Breast epithelium (tissue), 4 donors: ENCODE measurements around the gene ZNF664. TPM values are rescaled to one million over a fixed set of nuclear protein-coding genes. Genes with fewer than 3 reads are reported as not detected.

ENCODE experiments used
- DNase-seq, 2 donors: peaks; one replicate each; pipeline ENCODE4 v3.0.0-alpha.2; 2019; ENCODE audit warnings: low spot score in 2 of 2
- H3K27ac ChIP-seq, 2 donors: fragments of 200-600 bp; sonication (generic) in 1 of 2; one replicate each; pipeline ENCODE4 v1.5.1; 2016 to 2019; ENCODE audit warnings: mild to moderate bottlenecking in 1 of 2
- H3K27me3 ChIP-seq, 2 donors: fragments of 200-600 bp; sonication (generic) in 1 of 2; one replicate each; pipeline versions ENCODE4 v1.5.1 to v1.6.0; 2017 to 2019; ENCODE audit warnings: control low read depth in 1 of 2, mild to moderate bottlenecking in 1 of 2
- H3K36me3 ChIP-seq: fragments of 200-600 bp; one replicate; pipeline ENCODE4 v1.5.1; 2019
- H3K4me1 ChIP-seq, 2 donors: fragments of 200-600 bp; sonication (generic); one replicate each; pipeline ENCODE4 v1.5.1; 2016 to 2019; ENCODE audit warnings: control low read depth in 1 of 2
- H3K4me3 ChIP-seq, 3 donors: fragments of 200-600 bp; sonication (generic); 1 replicate in 2 of 3; 2 replicates in 1 of 3; pipeline ENCODE4 v1.5.1; 2016 to 2019; ENCODE audit warnings: mild to moderate bottlenecking in 3 of 3, moderate library complexity in 2 of 3
- H3K9me3 ChIP-seq, 2 donors: fragments of 200-600 bp; sonication (generic) in 1 of 2; one replicate each; pipeline ENCODE4 v1.5.1; 2016 to 2019; ENCODE audit warnings: control low read depth in 1 of 2
- POLR2A ChIP-seq: fragments of 450-650 bp; IDR thresholded peaks from one replicate; pipeline ENCODE4 v1.6.1; 2016; ENCODE audit warnings: antibody characterized with exemption, mild to moderate bottlenecking, moderate library complexity
- POLR2AphosphoS5 ChIP-seq, 3 donors: sonication (generic); formaldehyde crosslinking; IDR thresholded peaks; one replicate each; pipeline ENCODE4 v1.6.1; 2017; ENCODE audit warnings: antibody characterized with exemption in 3 of 3
- intact Hi-C: fragments of 100-400 bp; cut with DNase I; formaldehyde crosslinking; loops from one replicate; pipeline ENCODE4 v1.15.1; 2023; ENCODE audit warnings: low total_unique reads
- total RNA-seq, 3 donors: library from RNA; depleted of rRNA; stranded (reverse); fragments of >200 nt; gene quantifications; one replicate each; pipeline ENCODE4 v1.1.0, GENCODE V29; 2016
- TF ChIP-seq, protein P1 (sequence below), 3 donors: fragments of 450-650 bp; IDR thresholded peaks; one replicate each; pipeline ENCODE4 v1.5.1; 2016 to 2017; ENCODE audit warnings: antibody characterized with exemption in 3 of 3, mild to moderate bottlenecking in 3 of 3, moderate library complexity in 3 of 3

ZNF664 gene
- total RNA-seq, 3 donors from 2014 or later = 78.3 to 113 (median 97.8) TPM

DNA sequence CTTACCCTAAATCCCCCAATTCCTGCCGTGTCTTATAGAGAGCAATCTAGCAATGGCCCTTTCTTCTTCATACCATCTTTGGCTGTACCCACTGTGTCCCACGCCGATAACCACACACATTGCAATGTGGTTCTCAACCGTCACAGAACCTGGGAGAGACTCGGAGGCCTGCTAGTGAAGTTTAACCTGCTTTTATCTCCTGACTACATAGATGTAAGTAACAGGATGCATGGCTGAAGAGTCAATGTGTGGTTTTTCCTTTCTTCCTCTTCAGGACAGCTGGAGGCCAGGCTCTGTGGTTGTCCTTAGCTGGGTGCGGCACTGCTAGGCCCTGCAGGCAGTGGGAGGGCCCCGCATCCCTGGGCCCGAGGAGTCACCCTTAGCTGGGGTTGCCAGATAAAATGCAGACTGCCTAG lies 51.3 kb downstream of the ZNF664 start:
- TF ChIP-seq POLR2A (no peak), POLR2AphosphoS5 (IDR thresholded peaks at IDR 0.05) (no peak)
- DNase-seq = no peak
- H3K27ac ChIP-seq = no peak overlapping the region
- H3K4me3 ChIP-seq = no peak overlapping the region
- no peaks in the 10 kb centered on the region for H3K27me3 ChIP-seq
- H3K9me3 ChIP-seq = no peaks in the 10 kb centered on the region
- H3K36me3 ChIP-seq = no peaks in the 10 kb centered on the region
- intact Hi-C loops = loop anchor here (10.0 kb wide), 1 partner anchor 119 kb away; no protein-coding TSS in a partner anchor
- peaks cover 0 to 4% of the 10 kb centered on the region in 2 donors for H3K4me1 ChIP-seq

DNA sequence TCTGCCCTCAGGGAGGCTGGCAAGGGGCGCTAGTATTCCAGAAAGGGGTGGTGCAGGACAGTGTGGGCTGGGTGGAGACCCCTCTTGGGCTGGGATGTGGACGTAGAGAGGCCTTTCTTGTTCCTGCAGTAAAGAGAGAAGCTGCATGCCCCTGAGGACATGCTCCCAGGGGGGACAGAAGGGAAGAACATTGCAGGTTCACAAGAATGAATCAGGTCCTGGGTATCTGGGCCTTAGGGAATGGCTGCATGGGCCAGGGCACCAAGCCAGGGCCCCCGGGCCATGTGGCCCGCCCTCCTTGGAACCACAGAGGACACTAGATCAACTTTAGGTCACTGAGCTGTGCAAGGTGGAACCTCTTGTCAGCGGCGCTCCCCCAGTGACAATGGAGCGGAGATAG lies 51.8 kb downstream of the ZNF664 start:
- Histone ChIP-seq H3K27me3 (no peaks in the 10 kb centered on the region), H3K9me3 (no peaks in the 10 kb centered on the region), H3K36me3 (no peaks in the 10 kb centered on the region), H3K4me3 (no peak overlapping the region), H3K27ac (no peak overlapping the region), H3K4me1 (peaks cover 0 to 4% of the 10 kb centered on the region in 2 donors)
- DNase-seq = no peak
- intact Hi-C loops = loop anchor here (10.0 kb wide), 1 partner anchor 120 kb away; no protein-coding TSS in a partner anchor
- no peak for TF ChIP-seq POLR2AphosphoS5 (IDR thresholded peaks at IDR 0.05)

DNA sequence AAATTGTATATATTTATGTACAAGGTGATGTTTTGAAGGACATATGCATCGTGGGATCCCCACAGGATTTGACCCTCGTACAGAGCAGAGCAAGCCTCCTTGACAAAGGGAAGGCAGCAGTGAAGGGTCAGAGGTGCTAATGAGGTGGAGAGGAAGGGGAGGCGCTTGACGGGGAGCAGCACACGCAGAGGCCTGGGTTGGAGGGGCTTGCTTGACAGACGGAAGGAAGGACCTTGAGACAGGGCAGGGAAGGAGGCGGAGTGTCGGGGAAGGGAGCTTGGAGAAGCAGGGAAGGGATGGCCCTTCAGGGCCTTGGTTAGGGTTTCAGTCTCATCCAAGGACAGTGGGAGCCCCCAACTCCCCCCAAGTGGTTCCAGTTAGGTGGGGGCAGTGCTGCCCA lies 52.6 kb downstream of the ZNF664 start:
- peaks cover 0 to 4% of the 10 kb centered on the region in 2 donors for H3K4me1 ChIP-seq
- TF ChIP-seq POLR2AphosphoS5 (IDR thresholded peaks at IDR 0.05) (no peak), POLR2A (no peak)
- TF ChIP-seq, protein P1, sequence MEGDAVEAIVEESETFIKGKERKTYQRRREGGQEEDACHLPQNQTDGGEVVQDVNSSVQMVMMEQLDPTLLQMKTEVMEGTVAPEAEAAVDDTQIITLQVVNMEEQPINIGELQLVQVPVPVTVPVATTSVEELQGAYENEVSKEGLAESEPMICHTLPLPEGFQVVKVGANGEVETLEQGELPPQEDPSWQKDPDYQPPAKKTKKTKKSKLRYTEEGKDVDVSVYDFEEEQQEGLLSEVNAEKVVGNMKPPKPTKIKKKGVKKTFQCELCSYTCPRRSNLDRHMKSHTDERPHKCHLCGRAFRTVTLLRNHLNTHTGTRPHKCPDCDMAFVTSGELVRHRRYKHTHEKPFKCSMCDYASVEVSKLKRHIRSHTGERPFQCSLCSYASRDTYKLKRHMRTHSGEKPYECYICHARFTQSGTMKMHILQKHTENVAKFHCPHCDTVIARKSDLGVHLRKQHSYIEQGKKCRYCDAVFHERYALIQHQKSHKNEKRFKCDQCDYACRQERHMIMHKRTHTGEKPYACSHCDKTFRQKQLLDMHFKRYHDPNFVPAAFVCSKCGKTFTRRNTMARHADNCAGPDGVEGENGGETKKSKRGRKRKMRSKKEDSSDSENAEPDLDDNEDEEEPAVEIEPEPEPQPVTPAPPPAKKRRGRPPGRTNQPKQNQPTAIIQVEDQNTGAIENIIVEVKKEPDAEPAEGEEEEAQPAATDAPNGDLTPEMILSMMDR (IDR thresholded peaks at IDR 0.05) = no peak
- DNase-seq = no peak
- H3K9me3 ChIP-seq = no peaks in the 10 kb centered on the region
- intact Hi-C loops = loop anchor here (10.0 kb wide), 1 partner anchor 121 kb away; no protein-coding TSS in a partner anchor
- no peaks in the 10 kb centered on the region for H3K27me3 ChIP-seq
- H3K4me3 ChIP-seq = no peak overlapping the region
- no peaks in the 10 kb centered on the region for H3K36me3 ChIP-seq
- no peak overlapping the region for H3K27ac ChIP-seq

DNA sequence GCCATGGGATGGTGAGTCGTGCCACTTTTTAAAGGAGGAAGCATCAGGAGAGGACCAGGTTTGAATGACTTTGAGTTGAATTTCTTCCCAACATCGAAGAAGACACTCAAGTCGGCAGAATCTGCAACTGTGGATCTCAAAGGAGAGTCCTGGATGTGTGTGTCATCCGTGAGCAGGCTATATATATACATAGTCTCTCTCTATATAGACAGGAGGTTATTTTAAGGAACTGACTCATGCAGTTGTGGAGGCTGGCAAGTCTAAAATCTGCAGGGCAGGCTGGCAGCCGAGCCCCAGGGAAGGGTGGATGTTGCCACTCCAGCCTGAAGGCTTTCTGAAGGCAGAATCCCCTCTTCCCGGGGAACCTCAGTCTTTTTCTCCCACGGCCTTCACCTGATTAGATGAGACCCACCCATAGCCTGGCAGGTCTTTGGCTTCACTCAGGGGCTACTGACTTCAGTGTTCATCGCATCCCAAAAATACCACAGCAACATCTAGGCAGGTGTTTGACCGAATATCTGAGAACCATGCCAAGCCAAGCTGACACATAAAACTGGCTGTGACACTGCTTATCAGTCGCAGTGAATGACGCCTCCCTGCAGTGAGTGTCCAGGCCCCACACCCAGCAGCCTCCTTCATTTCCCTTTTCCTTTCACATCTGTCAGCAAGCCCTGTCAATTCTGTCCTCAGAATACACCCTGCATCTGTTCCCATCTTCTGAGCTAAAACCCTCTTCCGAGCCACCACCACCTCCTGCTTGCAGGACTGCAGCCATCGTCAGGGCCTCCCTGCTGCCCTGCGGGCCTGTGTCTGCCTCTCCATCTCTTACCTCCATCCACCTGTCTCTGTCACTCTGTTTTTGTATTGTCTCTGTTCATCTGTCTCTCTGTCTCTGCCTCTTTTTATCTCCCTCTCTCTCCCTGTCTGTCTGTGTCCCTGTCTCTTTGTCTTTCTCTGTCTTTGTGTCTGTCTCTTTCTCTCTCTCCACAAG lies 54.0 kb downstream of the ZNF664 start:
- no peak for DNase-seq
- H3K36me3 ChIP-seq = no peaks in the 10 kb centered on the region
- peaks cover 0 to 4% of the 10 kb centered on the region in 2 donors for H3K4me1 ChIP-seq
- no peaks in the 10 kb centered on the region for H3K27me3 ChIP-seq
- TF ChIP-seq, protein P1 (IDR thresholded peaks at IDR 0.05) = no peak
- TF ChIP-seq POLR2AphosphoS5 (IDR thresholded peaks at IDR 0.05) = no peak
- TF ChIP-seq POLR2A = no peak
- intact Hi-C loops = loop anchor here (10.0 kb wide), 1 partner anchor 122 kb away; no protein-coding TSS in a partner anchor
- no peak overlapping the region for H3K4me3 ChIP-seq
- H3K27ac ChIP-seq = no peak overlapping the region
- H3K9me3 ChIP-seq = no peaks in the 10 kb centered on the region

DNA sequence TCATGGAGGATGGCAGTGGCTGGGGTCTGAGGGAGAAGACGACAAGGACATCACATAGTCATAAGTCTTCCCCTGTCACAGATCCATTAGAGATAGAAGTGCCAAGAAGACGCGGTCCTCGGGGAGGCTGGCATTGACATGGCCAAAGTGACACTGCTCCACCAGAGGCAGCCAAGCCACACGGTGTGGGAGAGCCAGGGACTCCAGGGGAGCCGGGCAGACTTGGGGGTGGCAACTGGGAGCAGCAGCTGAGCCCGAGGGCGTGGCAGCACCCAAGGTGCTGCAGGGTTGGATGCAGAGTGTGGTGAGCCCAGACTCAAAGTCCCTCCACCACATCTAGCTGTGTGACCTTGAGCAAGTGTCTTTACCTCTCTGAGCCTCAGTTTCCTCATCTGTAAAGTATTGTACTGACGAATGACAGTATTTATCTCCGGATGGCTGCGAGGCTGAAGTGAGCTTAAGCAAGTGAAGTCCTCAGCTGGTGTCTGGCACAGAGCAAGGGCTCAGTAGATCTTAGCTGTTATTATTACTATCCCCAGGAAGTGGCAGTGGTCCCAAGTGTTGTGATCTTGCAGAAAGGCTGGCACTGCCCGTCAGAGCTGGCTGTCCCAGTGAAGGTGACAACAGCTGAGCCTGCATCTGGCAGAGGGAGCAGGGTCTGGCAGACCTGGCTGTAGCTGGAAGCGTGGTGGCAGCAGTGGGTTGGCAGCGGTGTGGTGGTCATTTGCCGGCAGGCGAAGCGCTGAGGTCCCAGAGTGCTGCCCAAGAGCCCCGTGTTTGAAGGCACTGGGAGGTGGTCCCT lies 54.9 kb downstream of the ZNF664 start:
- DNase-seq = no peak
- no peaks in the 10 kb centered on the region for H3K36me3 ChIP-seq
- peaks cover 0 to 4% of the 10 kb centered on the region in 2 donors for H3K4me1 ChIP-seq
- intact Hi-C loops = loop anchor here (10.0 kb wide), 1 partner anchor 123 kb away; no protein-coding TSS in a partner anchor
- H3K4me3 ChIP-seq = peak overlapping the region in 1 of 3 donors; percentile 35
- TF ChIP-seq POLR2A (no peak), POLR2AphosphoS5 (IDR thresholded peaks at IDR 0.05) (no peak)
- TF ChIP-seq, protein P1 (IDR thresholded peaks at IDR 0.05) = no peak
- peak overlapping the region in 1 of 2 donors; percentile 25 for H3K27ac ChIP-seq
- no peaks in the 10 kb centered on the region for H3K27me3 ChIP-seq
- no peaks in the 10 kb centered on the region for H3K9me3 ChIP-seq
